HEK293T (cell line): Measurements from ENCODE around the gene MDFI.

Experiments used
- CTCF ChIA-PET: fragments of 350-600 bp; formaldehyde crosslinking; extraction: SDS; loops from one replicate; lab custom pipeline; 2021; ENCODE audit warnings: antibody characterized with exemption, inconsistent platforms; lab: Yijun Ruan, JAX
- POLR2A ChIA-PET: fragments of 350-600 bp; formaldehyde crosslinking; extraction: SDS; loops from one replicate; lab custom pipeline; 2020; ENCODE audit warnings: antibody characterized with exemption, inconsistent platforms; lab: Yijun Ruan, JAX
- DNase-seq: peaks from one replicate; pipeline ENCODE4 v3.0.0; 2012; ENCODE audit warnings: mixed read lengths; ENCODE audit errors: extremely low spot score
- ARNT ChIP-seq: fragments of 450-650 bp; IDR thresholded peaks from 2 replicates; pipeline ENCODE4 v1.6.1; 2017; ENCODE audit warnings: mild to moderate bottlenecking
- BHLHE40 ChIP-seq: fragments of 450-650 bp; IDR thresholded peaks from 2 replicates; pipeline ENCODE4 v1.6.1; 2016; ENCODE audit warnings: mild to moderate bottlenecking, moderate library complexity, borderline replicate concordance
- CTBP1 ChIP-seq: fragments of 450-650 bp; IDR thresholded peaks from 2 replicates; pipeline ENCODE4 v1.6.1; 2016; ENCODE audit warnings: borderline replicate concordance
- ELF4 ChIP-seq: fragments of 450-650 bp; IDR thresholded peaks from 2 replicates; pipeline ENCODE4 v1.6.1; 2017; ENCODE audit warnings: antibody characterized with exemption
- FOXA1 ChIP-seq: fragments of 450-650 bp; IDR thresholded peaks from 2 replicates; pipeline ENCODE4 v1.6.1; 2016; ENCODE audit warnings: mild to moderate bottlenecking
- FOXK2 ChIP-seq: fragments of 450-650 bp; IDR thresholded peaks from 2 replicates; pipeline ENCODE4 v1.6.1; 2016; ENCODE audit warnings: mild to moderate bottlenecking
- FOXM1 ChIP-seq: fragments of 450-650 bp; IDR thresholded peaks from 2 replicates; pipeline ENCODE4 v1.6.1; 2017; ENCODE audit warnings: mild to moderate bottlenecking, borderline replicate concordance
- HDGF ChIP-seq: fragments of 450-650 bp; IDR thresholded peaks from 2 replicates; pipeline ENCODE4 v1.6.1; 2017; ENCODE audit warnings: antibody characterized with exemption, borderline replicate concordance
- L3MBTL2 ChIP-seq: fragments of 450-650 bp; conservative IDR thresholded peaks from 2 replicates; pipeline ENCODE4 v1.6.1; 2016; ENCODE audit warnings: mild to moderate bottlenecking
- LEF1 ChIP-seq: fragments of 450-650 bp; IDR thresholded peaks from 2 replicates; pipeline ENCODE4 v1.6.1; 2017; ENCODE audit warnings: mild to moderate bottlenecking, borderline replicate concordance
- NFRKB ChIP-seq: fragments of 450-650 bp; IDR thresholded peaks from 2 replicates; pipeline ENCODE4 v1.6.1; 2016; ENCODE audit warnings: mild to moderate bottlenecking, moderate library complexity
- SP1 ChIP-seq: fragments of 450-650 bp; IDR thresholded peaks from 2 replicates; pipeline ENCODE4 v1.6.1; 2017
- SUZ12 ChIP-seq: fragments of 450-650 bp; IDR thresholded peaks from 2 replicates; pipeline ENCODE4 v1.6.1; 2016; ENCODE audit warnings: mild to moderate bottlenecking
- TARDBP ChIP-seq: fragments of 450-650 bp; IDR thresholded peaks from 2 replicates; pipeline ENCODE4 v1.6.1; 2016
- ZNF384 ChIP-seq: fragments of 450-650 bp; IDR thresholded peaks from 2 replicates; pipeline ENCODE4 v1.6.1; 2016
- TF ChIP-seq, protein P1 (sequence below): fragments of 450-650 bp; IDR thresholded peaks from 2 replicates; pipeline ENCODE4 v1.6.1; 2016

The MDFI gene

DNA sequence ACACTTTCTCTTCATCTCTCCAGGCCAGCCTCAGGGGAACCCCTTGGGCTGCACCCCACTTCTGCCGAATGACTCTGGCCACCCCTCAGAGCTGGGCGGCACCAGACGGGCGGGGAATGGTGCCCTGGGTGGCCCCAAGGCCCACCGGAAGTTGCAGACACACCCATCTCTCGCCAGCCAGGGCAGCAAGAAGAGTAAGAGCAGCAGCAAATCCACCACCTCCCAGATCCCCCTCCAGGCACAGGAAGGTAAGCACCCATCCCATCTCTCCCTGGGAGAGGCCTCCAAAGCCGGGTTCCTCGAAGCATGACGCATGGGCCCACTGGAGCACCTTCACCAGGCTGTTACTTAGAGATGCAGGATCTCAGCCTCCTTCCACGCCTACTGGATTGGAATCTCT lies 11.3 kb downstream of the MDFI start:
- CTCF ChIA-PET, result no interaction called here
- POLR2A ChIA-PET, result no interaction called here
- no peak for DNase-seq
- TF ChIP-seq CTBP1 (no peak), FOXA1 (no peak), ARNT (no peak), BHLHE40 (no peak), FOXM1 (no peak)

- ChIA-PET POLR2A (no interaction called here), CTCF (no interaction called here)
- no peak for TF ChIP-seq L3MBTL2
- TF ChIP-seq FOXK2, result no peak
- TF ChIP-seq FOXA1, result no peak
- TF ChIP-seq SUZ12, result no peak
- no peak for TF ChIP-seq BHLHE40
- TF ChIP-seq, protein P1, sequence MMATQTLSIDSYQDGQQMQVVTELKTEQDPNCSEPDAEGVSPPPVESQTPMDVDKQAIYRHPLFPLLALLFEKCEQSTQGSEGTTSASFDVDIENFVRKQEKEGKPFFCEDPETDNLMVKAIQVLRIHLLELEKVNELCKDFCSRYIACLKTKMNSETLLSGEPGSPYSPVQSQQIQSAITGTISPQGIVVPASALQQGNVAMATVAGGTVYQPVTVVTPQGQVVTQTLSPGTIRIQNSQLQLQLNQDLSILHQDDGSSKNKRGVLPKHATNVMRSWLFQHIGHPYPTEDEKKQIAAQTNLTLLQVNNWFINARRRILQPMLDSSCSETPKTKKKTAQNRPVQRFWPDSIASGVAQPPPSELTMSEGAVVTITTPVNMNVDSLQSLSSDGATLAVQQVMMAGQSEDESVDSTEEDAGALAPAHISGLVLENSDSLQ, result no peak
- no peak for TF ChIP-seq SP1
- TF ChIP-seq TARDBP, result no peak
- no peak for TF ChIP-seq ELF4
- TF ChIP-seq HDGF, result no peak
- no peak for TF ChIP-seq ZNF384
- TF ChIP-seq NFRKB, result no peak
- TF ChIP-seq CTBP1, result no peak
- no peak for TF ChIP-seq ARNT
- TF ChIP-seq FOXM1, result no peak
- TF ChIP-seq LEF1, result no peak
- no peak for DNase-seq
Observed at GRCh38 chr6:41650120-41650519, 11.9 kb downstream of the MDFI start.

DNA sequence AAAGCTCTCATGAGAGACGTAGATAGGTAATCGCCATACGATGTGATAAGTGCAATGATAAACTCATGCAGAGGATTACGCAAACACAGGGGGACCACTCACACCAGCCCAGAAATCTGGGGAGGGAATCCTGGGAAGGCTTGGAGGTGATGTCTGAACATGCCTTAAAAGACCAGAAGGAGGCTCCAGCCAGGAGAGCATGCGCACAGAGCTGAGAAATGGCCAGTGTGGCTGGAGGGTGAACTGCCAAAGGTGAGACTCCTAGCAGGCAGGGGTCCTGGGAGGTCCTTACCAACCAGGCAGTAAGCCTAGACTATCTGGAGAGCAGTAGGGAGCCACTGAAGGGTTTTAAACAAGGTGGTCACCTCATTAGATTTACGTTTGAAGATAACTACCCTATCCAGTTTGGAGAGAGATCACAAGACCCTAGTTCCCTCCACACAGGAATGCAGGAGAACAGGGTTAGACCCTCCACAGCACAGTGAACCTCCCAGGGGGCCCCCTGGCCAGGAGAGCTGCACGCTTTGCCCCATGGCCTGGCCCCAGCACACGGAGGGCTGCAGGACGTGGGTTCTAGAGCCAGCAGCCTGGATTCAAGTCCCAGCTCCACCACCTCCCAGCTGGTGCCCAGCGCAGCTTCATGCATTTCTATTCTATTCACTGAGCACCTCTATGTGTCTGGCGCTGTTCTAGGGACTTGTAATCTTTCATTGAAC lies 13.1 kb downstream of the MDFI start:
- DNase-seq, result no peak
- TF ChIP-seq FOXM1, result no peak
- no peak for TF ChIP-seq TARDBP
- TF ChIP-seq CTBP1, result no peak
- TF ChIP-seq ZNF384, result no peak
- no peak for TF ChIP-seq L3MBTL2
- CTCF ChIA-PET, result interaction anchor here (1.1 to 1.2 kb wide), 2 partner anchors 9 to 30 kb away, joined by 3 read pairs; no protein-coding TSS in a partner anchor
- POLR2A ChIA-PET, result no interaction called here

- CTCF ChIA-PET, result interaction anchor here (1.1 to 1.2 kb wide), 2 partner anchors 10 to 30 kb away, joined by 3 read pairs; no protein-coding TSS in a partner anchor
Observed at GRCh38 chr6:41651962-41652657, 13.8 kb downstream of the MDFI start.

DNA sequence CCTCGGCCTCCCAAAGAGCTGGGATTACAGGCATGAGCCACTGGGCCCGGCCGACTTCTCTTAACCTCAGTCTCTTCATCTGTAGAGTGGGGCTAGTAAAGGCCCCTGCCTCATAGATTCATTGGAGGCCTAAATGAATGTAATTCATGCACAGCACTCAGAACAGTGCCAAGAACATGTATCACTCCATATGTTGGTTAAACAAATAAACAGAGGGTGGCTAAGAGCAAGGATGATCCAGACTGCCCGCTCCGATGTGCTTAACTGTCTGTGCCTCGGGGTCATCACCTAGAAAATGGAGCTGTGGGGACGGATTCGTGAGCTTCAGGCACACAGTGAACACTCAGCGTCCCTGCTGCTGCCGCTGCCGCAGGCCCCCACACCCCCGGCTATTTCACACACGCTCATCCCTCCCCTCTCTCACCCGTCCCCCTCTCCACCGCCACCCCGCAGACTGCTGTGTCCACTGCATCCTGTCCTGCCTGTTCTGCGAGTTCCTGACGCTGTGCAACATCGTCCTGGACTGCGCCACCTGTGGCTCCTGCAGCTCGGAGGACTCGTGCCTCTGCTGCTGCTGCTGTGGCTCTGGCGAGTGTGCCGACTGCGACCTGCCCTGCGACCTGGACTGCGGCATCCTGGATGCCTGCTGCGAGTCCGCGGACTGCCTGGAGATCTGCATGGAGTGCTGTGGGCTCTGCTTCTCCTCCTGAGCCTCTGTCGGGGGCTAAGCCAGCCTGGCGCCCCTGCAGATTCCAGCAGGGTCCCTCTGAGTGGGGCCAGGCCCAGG lies 14.8 kb downstream of the MDFI start:
- no peak for TF ChIP-seq CTBP1
- TF ChIP-seq ELF4, result no peak
- TF ChIP-seq TARDBP, result no peak
- TF ChIP-seq NFRKB, result no peak
- no peak for TF ChIP-seq HDGF
- no peak for TF ChIP-seq L3MBTL2
- TF ChIP-seq ARNT, result no peak
- ChIA-PET CTCF (no interaction called here), POLR2A (no interaction called here)
- DNase-seq, result no peak

More at GRCh38 chr6:41651962-41652657, 13.8 kb downstream of the MDFI start:
- DNase-seq, result no peak
- POLR2A ChIA-PET, result no interaction called here
- TF ChIP-seq ELF4, result no peak
- no peak for TF ChIP-seq ARNT
- TF ChIP-seq LEF1, result no peak
- no peak for TF ChIP-seq FOXM1
- no peak for TF ChIP-seq FOXK2
- TF ChIP-seq HDGF, result no peak
- no peak for TF ChIP-seq NFRKB
- no peak for TF ChIP-seq BHLHE40
- TF ChIP-seq SP1, result no peak
- TF ChIP-seq, protein P1, result no peak
- no peak for TF ChIP-seq CTBP1
- TF ChIP-seq SUZ12, result no peak
- TF ChIP-seq TARDBP, result no peak
- TF ChIP-seq FOXA1, result no peak
- TF ChIP-seq ZNF384, result no peak
- TF ChIP-seq L3MBTL2, result no peak

DNA sequence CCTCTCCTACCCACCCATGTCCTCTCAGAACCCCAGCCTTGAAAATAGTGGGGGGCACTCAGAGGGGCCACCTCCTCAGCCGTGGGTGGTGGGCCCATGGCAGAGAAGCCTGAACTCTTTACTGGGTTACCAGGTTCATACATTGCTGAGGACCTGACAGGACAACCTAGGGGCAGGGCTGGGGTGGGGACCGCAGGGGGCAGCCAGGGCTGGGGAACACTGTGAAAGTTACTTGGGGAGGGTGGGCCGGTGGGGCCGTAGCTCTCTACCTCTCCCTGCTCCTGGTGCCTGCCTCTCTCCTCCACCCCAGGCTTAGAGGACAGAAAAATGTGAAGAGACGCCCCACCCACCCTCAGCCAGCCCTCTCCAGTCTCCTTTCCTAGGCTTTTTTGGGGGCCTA lies 15.4 kb downstream of the MDFI start:
- ChIA-PET POLR2A (no interaction called here), CTCF (no interaction called here)
- no peak for DNase-seq
- no peak for TF ChIP-seq BHLHE40
- no peak for TF ChIP-seq L3MBTL2
- TF ChIP-seq SP1, result no peak
- no peak for TF ChIP-seq ARNT
- TF ChIP-seq LEF1, result no peak
- no peak for TF ChIP-seq TARDBP
- no peak for TF ChIP-seq CTBP1
- TF ChIP-seq FOXM1, result no peak
- no peak for TF ChIP-seq FOXK2
- no peak for TF ChIP-seq FOXA1
- TF ChIP-seq HDGF, result no peak
- TF ChIP-seq ELF4, result no peak
